H4 (cell line): ENCODE data around the gene HAO2. TPM values are rescaled to one million over a fixed set of nuclear protein-coding genes. Genes with fewer than 3 reads are reported as not detected.

Experiments used
- DNase-seq: peaks from one replicate; pipeline ENCODE4 v3.0.0-alpha.2; 2015; ENCODE audit warnings: low spot score
- total RNA-seq: library from RNA; depleted of rRNA; stranded (reverse); fragments of >200 nt; shearing (Covaris generic); gene quantifications from 2 replicates; pipeline ENCODE4 v1.2.3, GENCODE V29; 2014; rRNA removed

Gene HAO2
- total RNA-seq, 1 experiment from 2014 or later: not detected

DNA sequence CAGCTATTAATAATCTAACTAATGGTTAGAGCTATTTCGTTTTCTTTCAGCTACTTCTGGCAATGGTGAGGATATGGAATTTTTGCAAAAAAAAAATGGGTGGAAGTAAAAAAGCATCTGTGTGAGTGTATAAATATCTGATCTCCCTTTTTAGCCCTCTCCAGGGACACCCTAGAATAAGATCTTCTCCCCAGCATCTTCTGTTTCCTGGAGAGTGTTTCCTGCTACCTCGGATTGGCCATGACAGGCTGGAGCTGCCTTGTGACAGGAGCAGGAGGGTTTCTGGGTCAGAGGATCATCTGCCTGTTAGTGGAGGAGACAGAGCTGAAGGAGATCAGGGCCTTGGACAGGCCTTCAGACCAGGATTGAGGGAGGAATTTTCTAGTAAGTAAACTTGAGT lies 70.2 kb downstream of the HAO2 start:
- DNase-seq: no peak

- no peak for DNase-seq
Observed at GRCh38 chr1:119440721-119441307, 72.2 kb downstream of the HAO2 start.

GRCh38 chr1:119442756-119443155 lies 74.2 kb downstream of the HAO2 start:
- DNase-seq: no peak

Other genes with a start within 250 kb of the HAO2 start
- gene WARS2, start 228.1 kb upstream of the HAO2 start, total RNA-seq: 15.1 and 21.9 TPM in 2 replicates
- gene HSD3B2, start 46.4 kb downstream of the HAO2 start, total RNA-seq: not detected in 2 replicates
- not detected in 2 replicates for gene HSD3B1, start 138.4 kb downstream of the HAO2 start, total RNA-seq